Transverse colon (tissue), 3 donors: Measurements from ENCODE around the gene GINS3.

Experiments
- CTCF ChIP-seq, 5 experiments: fragments of 200-600 bp in 3 of 5; fragments of 450-650 bp in 2 of 5; sonication (generic) in 3 of 5; IDR thresholded peaks; 1 replicate in 2 of 5; 2 replicates in 3 of 5; pipeline ENCODE4 v1.5.1; 2016 to 2017; ENCODE audit warnings: antibody characterized with exemption in 5 of 5, inconsistent platforms in 3 of 5, mild to moderate bottlenecking in 2 of 5, moderate library complexity in 1 of 5
- EP300 ChIP-seq: sonication (generic); formaldehyde crosslinking; IDR thresholded peaks from one replicate; pipeline ENCODE4 v1.6.1; 2017; ENCODE audit warnings: antibody characterized with exemption, low read depth
- POLR2A ChIP-seq: fragments of 450-650 bp; IDR thresholded peaks from one replicate; pipeline ENCODE4 v1.6.1; 2016; ENCODE audit warnings: antibody characterized with exemption, mild to moderate bottlenecking, moderate library complexity

- TF ChIP-seq CTCF (IDR thresholded peaks at IDR 0.05): no peak
- no peak for TF ChIP-seq POLR2A
- no peak for TF ChIP-seq EP300
Observed at GRCh38 chr16:58426966-58427365, 34.7 kb downstream of the GINS3 start.
